Activated T-cell treated with anti-CD3 and anti-CD28 coated beads for 1 hour (primary cell): Measurements from ENCODE around the gene TPP2.

Experiments
- DNase-seq: peaks from one replicate; pipeline ENCODE4 v3.0.0-alpha.2; 2020; ENCODE audit warnings: low read depth

The TPP2 gene

GRCh38 chr13:102596147-102597028 lies at the start of gene TPP2:
Gene TPP2 (plus strand): TSS chr13:102596986. CDS start chr13:102597039, 53 bp downstream.
- DNase-seq = peak; percentile 96

DNA sequence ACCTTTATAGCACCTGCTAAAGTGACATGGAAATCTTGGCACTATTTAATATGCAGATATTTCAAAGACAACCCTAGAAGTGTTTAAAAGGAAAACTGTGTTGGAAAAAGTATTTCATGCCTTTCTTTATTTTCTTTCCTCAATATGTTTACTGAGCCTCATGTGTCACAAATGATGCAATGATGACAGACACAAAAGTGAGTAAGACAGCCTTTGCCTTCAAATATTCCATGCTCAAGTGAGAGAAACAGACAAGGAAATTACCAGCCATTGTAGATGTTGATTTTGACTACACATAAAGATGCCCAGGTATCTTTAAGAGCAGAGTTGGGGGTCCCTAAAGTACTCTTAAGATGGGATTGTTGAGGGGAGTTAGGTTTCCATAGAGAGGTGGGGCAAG lies 48.0 kb upstream of the TPP2 start:
- no peak for DNase-seq

GRCh38 chr13:102550507-102550906 lies 46.3 kb upstream of the TPP2 start:
- no peak for DNase-seq

GRCh38 chr13:102555914-102556553 lies 40.8 kb upstream of the TPP2 start:
- no peak for DNase-seq

DNA sequence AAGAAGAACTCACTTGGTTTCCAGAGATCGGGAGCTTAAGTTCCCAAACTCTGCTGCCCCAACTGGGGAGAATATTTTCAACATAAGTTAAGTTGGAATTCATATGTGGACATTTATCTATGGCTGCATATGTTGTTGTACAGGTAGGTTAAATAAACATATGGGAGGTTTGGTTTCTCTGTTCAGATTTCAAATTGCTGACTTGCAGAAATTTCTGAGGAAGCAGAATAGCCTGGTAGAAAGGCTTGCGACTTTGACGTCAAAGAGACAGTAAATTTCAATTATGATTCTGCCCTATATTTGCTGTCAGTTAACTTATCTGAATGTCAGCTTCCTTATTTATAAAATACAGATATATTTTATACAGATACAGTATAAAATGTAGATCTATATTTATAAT lies 40.0 kb upstream of the TPP2 start:
- DNase-seq = no peak

GRCh38 chr13:102558029-102558428 lies 38.8 kb upstream of the TPP2 start:
- no peak for DNase-seq

GRCh38 chr13:102561933-102562332 lies 34.9 kb upstream of the TPP2 start:
- no peak for DNase-seq

GRCh38 chr13:102563267-102563666 lies 33.5 kb upstream of the TPP2 start:
- no peak for DNase-seq

DNA sequence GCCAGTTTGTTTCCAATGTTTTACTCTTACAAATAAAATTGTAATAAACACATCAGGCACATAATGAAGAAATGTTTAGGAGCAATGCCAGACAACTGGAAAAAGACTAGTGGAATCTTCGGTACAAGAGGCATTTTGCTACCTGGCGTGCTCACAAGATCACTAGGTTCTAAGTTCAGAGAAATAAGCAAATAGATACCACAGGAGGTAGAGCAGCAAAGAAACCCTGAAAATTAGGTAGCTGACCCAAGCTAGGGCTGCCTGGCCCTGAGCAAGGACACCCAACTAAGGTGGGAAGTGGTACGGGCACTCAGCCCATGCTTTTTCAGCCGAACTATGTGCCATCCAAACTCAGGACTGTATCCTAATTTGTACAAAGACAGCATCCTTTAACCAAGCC lies 32.2 kb upstream of the TPP2 start:
- DNase-seq = no peak

GRCh38 chr13:102566513-102566912 lies 30.3 kb upstream of the TPP2 start:
- DNase-seq = no peak

- DNase-seq = no peak
Observed at GRCh38 chr13:102567857-102568256, 28.9 kb upstream of the TPP2 start.

- no peak for DNase-seq
Observed at GRCh38 chr13:102569488-102569887, 27.3 kb upstream of the TPP2 start.

GRCh38 chr13:102571075-102571474 lies 25.7 kb upstream of the TPP2 start:
- DNase-seq = no peak

DNA sequence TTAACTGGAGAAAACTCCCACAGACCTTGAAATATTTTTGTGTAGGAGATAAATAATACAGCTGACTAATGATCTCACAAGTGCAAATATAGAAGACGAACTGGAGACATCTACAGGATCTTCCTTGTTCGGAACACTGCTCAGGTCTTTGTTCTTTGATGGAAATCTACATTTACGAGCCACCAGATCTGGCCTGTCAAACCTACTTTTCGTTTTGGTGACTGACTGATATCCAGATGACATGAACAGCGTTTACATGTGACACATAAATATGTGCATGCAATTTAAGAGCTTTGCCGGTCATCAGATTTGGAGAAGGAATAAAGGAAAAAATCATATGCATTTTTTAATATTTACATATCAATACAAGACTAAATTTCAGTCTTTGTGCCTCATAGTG lies 24.5 kb upstream of the TPP2 start:
- DNase-seq = no peak

GRCh38 chr13:102580552-102581169 lies 16.1 kb upstream of the TPP2 start:
- no peak for DNase-seq

GRCh38 chr13:102582256-102582655 lies 14.5 kb upstream of the TPP2 start:
- no peak for DNase-seq

DNA sequence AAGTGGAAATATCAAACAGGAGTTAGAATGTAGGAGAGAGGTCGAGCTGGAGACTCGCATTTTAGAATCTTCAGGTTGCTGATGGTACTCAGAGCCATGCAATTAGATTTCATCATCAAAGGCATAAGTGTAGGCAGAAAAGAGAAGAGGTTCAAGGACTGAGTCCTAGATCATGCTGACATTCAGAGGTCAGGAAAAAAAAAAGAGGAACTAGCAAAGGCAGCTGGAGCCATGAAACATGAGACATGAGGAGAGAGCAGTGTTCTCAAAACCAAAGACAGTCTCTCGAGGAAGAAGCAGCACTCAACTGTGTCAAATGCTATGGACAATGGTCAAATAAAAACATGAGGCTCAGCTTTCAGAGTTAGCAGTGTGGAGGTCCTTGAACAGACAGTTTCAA lies 12.4 kb upstream of the TPP2 start:
- no peak for DNase-seq

DNA sequence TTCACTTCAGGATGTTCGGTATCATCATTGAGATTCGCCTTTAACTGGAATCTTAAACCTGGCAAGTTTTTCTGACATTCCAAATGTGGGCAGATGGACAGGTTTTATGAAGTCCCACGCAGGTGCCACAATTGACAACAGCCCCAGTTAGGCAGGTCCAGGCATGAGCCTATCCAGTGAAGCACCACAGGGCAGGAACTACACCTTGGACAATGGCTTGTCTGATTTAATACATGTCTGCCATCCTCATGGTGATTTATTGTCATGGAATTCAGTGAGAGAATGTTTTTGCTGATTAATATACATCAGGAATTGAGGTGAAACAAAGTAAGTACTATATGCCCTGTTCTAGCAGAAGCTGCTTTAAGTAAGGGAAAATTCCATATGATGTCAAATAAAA lies 10.2 kb upstream of the TPP2 start:
- DNase-seq = no peak

DNA sequence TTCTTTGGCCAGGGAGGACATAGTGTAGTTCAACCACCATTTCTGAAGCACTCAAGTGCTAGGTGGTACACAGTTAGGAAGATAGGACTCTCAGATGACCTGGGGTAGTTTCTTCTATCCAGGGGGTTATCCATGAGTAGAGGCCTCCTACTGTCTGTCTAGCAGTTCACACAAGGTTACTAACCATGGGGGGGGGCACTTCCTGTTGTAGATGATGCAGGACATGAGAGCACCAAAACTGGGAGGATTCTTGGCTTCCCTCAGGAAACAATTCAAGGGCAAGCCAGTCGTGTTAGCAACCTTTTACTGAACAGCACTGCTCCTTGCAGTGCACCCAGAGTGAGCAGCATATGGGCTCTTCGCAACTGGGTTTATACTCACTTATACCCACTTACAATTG lies 8.9 kb upstream of the TPP2 start:
- no peak for DNase-seq

DNA sequence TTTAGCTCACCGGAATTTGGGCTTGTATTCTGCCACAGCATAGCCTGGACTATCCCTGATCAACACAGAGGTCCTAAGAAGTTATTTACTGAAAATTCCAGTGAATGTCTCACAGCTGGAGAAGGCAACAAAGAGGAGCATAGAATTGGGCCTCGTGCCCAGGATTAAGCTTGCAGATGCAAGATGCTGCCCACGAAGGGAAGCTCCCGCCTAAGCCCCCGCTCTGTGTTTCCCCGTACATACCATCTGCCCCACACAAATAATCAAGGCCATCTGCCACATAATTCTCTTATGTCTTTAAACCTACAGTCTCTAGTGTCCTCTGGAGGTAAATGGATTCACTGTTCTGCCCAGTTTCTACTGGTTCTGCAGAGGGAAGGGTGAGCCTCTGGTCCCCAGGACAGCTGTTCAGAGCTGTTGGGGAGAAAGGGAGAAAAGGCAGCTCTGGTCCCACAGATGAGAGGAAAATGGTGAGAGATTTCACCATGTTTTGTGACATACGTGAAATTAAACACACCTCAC lies 7.4 kb upstream of the TPP2 start:
- DNase-seq = no peak

DNA sequence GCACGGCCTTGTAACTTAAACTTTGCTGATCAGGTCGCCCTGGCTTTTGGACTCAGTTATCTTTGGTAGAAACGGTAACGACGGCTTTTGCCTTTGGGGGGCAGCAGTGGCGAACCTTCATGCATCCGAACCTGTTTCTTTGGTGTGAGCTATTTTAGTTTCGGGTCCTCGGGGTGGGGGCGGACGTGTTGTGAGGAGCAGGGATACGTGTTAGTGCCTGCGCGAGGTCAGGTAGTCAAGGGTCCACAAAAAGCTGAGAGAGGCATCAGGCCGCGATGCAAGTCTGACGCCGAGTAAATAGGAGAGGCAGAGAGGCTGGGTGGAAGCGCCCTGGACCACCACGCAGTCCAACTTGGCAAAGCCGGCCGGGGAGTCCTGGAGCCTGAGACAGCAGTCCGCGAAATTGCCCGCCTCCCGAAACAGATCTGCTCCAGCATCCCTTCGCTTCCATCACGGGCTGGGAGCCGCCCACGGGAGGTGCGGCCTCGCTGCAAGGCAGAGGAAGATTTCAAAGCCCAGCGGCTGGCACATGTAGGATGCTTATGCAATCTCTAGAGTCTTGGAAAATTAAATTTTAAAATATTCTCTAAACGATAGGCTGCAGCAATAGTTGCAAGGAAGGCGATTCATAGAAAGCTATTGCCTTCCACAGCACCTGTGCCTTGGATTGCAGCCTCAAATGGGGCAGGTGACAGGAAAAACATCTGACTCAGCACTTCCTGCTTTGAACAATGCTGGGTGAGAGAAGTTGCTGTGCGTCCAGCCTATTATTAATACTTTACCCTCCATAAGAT lies 4.6 kb upstream of the TPP2 start:
- peak; percentile 69 for DNase-seq

GRCh38 chr13:102593466-102593865 lies 3.3 kb upstream of the TPP2 start:
- no peak for DNase-seq
